ENCODE measurements around the gene PRTG.
"Not testable (repeated sequence)": the region's sequence is repeated elsewhere in the genome, so short reads cannot be mapped to it uniquely, and the experiment has no call there.

The PRTG gene

DNA sequence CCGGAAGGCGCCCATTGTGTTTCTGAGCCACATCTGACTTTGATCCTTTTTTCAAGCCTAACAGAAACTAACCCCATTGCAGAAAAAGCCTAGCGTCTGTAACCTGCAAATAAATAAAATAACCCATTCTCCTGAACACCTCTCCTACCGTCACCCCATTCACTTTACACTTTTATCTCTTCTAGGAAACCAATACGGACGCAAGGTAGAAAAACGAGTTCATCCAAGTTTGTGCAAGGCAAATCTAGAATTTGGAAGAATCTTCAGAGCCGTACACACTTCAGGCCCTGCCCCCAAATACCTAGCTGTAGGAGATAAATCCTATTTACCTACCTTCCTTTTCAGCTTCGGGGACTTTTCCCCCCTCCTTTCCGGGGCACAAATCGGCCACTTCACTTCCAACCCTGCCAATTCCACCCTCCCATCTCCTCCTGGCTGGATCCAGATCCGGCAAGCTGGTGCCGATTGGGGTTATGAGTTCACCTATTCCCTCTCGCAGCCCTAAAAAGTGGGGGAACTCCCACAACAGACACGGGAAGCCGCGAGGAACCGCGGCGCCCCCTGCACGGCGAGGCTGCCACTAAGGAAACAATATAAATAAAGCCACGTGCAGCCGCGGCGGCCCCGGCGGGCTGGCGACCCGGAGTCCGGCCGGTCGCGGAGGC is 987 bp downstream of the PRTG start:
- no peak for DNase-seq

DNA sequence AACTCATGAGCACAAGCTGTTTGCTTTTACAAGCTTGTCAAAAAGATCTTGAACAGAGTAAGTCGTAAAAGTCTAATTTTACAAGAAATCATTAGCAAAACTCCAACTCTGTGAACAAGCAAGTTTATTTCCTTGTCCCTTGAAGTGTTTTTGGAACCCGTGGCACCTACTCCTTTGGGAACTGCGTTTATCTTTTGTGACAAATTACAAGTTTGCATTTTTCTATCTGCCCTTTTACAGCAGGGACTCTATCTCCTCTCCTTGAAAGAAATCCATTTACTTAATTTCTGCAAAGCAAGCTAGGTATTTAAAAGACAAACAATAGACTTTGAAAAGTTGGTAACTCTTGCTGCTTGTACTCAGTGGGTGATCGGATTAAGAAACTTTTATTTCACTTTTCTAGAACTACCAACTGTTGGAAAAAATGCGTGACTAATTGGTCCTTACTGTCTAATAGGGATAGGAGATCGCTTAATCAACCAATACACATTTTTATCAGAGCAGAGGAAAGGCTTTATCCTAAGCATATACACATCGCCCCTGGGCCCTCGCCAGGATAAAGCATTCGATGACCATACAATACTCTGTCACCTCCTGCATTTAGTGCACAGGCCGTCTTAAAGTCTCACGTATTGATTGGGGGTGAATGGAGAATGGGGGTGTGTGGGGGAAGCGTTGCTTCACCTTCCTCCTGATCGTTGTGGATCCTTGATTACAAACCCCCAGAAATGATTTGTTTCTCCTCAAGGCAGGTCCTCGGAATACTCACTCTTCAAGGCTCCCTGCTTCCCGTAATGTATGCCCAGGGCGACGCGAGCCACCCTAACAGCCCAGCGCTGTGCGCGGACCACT is 1.7 kb downstream of the PRTG start:
- DNase-seq = no peak

DNA sequence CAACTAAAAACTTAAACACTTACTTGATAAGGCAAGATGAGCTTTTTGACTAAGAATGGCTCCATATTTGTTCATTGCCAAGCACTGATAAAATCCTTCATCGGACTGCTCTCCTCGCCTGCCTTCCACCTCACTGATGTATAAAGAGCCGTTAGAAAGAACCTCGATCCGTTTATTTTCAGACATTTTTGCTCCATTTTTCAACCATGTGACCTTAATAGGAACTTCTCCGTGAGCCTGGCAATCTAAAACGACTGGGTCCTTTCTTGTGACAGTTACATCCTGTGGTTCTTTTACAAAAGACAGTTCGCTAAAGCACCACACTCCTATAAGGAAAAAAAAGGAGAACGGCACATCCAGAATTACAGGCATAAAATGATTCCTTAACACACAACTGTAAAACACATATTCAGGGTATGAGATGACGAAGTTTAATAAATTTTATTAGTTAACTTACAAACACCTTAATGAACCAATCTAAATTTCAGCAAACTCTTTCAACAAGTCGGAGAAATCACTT is 2.5 kb downstream of the PRTG start:
- no peak for DNase-seq

DNA sequence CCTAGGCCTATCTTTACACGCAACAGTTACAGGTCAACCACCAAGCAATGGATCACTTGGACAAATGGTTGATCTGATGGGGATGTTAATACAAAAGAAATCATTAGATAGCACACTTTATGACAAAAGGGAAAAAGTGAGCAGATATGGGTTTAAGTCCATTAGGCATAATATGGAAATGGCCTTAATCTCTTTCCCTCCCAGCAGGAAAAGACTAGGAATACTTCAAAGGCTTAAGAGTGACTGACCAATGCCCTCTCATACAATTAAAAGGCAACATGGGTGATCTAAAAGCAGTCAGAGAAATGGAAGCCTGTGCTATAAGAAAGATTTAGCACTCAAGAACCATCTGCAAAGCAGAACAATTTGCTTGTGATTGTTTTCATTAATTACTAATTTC is 3.3 kb downstream of the PRTG start:
- DNase-seq = no peak

DNA sequence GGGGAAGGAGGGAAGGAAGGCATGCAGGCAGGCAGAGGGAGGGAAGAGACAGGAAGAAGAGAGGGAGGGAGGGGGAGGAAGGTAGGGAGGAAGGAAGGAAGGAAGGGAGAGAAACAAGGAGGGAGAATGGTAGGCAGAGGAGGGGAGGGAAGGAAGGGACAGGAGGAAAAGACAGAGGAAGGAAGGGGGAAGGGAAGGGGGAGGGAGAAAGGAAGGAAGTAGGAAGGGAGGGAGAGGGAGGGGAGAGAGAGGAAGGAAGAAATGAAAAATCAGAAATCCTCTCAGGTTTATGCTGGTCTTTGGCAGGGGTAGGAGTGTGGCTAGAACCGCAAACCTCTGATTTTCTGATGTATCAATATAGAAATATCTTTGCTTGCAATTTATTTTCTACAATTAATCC is 4.2 kb downstream of the PRTG start:
- DNase-seq = no peak

DNA sequence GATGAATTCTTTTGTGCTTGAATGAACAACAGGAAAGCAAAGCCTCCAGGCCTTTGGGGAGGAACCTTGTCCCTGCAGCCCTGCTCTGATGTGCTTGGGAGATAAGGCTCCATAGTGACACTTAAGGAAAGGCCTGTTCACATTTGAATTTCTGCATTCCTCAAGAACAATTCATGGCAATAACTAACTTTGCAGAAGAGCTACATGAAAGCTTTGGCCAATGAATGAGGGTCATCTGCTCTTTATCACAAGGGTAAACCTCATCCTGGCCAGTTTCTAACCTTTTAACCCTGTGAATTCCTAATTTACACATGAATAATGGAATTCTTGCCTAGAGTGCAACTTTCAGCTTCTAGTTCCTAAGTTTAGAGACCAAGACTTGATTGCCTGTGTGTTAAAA is 5.6 kb downstream of the PRTG start:
- no peak for DNase-seq

DNA sequence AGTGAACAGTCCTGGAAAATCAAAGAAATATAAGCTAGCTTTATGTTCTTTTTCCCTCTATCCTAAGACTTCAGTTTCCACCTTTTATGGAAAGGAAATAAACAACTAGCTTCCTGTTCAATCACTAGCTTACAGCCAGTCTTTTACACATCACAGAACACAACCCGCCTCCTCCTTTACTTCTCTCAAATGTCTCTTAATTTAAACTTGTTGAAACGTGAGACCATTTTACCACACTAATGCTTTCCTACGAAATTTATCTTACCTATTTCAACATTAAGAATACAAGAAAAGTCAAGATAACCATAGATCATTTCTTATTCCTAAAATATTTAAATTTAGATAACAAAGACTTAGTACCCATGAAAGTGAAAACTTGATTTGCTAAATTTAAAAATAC is 6.2 kb downstream of the PRTG start:
- DNase-seq = no peak

DNA sequence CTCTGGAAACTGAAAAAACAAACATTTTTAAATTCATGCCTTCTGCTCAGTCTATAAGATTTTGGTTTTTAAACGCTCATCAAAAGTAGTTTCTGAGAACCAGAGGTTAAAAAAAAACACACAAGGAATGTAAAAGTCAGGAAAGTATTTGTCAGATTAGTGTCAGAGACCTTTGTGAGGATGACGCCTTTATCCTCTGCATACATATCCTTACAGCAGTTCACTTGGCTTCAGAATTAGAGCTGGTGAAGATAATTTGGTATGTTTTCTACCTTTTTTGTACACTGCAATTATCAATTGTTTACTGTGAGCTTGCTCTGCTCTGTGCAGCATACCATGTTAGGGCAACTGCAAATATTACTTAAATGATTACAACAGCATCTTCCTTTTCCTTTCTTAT is 8.3 kb downstream of the PRTG start:
- DNase-seq = no peak

DNA sequence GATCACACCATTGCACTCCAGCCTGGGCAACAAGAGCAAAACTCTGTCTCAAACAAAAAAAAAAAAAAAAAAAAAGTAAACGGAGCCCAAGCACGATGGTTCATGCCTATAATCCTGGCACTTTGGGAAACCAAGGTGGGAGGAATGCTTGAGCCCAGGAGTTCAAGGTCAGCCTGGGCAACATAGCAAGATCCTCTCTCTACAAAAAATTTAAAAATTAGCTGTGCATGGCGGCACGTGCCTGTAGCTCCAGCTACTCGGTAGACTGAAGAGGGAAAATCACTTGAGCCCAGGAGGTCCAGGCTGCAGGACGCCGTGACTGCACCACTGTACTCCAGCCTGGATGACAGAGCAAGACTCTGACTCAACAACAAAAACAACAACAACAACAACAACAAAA is 9.5 kb downstream of the PRTG start:
- not testable (repeated sequence) for DNase-seq

DNA sequence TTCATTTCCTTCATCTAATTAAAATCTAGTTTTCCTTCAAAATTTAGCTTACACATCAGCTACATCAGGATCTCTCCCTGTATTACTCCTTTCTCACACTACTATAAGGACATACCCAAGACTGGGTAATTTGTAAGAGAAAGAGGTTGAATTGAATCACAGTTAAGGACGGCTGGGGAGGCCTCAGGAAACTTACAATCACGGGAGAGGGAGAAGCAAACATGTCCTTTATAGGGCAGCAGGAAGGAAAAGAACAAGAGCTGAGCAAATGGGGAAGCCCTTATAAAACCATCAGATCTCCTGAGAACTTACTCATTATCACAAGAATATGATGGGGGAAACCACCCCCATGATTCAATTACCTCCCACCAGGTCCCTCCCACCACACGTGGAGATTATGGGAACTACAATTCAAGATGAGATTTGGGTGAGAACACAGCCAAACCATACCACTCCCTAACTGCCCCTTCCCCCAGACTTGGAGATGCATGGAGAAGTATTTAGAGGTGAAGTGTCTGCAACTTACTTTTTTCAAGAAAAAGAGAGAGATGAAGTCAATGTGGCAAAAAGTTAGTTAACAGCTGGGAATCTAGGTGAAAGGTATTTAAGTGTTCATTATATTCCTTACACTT is 21.3 kb downstream of the PRTG start:
- no peak for DNase-seq

DNA sequence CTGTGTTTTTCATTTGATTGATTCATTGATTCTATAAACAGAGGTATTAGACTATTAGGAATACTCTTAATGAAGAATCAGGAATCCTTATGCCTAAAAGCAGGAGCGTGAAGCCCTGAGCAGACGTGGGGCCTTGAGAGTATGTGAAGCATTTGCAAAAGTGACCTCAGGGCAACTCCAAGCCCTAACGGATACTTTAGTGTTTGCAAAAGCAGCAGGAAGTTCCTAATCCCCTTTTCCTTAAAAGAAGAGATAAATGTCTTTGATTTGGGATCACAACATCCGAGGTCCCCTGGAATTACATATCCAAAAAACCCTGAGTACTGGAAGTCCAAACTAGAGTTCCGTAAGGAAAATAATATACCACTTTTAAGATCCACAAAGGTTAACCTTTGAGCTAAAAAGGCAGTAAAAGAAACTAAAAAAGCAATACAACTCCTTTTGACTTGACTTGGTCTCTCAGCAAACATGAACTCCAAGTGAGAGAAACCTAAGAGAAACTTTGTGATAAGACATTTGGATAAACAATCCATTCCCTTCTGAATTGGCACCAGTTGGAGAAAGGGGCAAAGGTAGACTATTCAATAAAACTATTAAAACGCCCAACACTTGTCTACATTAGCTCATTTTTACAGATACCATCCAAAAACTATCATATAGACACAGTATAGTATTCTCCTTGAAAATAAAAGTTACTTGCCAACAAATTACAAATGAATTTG is 27.4 kb downstream of the PRTG start:
- DNase-seq = no peak

DNA sequence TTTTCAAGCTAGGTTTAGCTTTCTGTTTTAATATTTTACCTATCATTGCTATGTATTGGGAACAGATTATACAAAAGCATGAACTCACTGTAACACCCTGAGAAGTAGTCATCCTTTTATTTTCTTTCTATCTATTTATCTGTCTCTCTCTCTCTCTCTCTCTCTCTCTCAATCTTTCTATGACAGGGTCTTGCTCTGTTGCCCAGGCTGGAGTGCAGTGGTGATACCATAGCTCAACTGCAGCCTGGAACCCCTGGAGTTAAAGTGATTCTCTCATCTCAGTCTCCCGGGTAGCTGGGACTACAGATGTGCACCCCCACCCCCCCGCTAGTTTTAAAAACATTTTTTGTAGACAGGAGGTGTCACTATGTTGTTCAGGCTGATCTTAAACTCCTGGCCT is 28.9 kb downstream of the PRTG start:
- DNase-seq = no peak

DNA sequence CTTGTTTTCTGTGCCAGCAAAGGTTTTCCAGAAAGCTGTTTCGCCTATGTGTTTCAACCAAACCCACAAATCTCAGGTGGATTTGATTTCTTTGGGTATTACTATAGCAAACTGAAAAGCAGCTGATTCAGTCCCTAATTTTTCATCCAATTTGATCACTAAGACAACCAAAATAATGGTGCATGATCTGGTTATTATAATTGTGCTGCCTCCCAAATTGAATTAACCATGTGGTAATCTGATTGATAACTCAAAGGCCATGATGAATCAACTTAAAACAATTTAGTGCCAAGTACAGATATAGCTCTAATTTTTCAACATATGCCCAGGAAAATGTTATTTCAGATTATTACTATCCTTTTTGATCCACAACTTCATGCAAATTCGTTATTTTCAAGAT is 30.6 kb downstream of the PRTG start:
- DNase-seq = no peak

DNA sequence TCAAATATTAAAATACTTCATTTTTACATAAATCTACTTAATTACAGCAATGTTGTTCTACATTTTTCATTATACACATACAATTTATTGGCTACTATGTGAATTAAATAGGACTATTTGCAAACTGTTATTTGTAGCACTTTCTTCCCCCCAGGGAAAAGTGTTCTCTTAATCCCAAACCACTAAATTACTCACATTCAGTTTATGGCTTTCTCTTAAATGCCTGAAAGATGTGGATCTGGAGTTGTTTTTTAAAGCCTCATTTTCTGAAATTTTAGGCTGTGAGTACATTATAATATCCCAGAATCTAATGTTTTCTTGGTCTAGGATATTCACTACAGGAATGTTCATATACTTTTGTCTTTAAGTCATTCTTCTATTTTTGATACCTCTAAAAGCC is 32.7 kb downstream of the PRTG start:
- no peak for DNase-seq

DNA sequence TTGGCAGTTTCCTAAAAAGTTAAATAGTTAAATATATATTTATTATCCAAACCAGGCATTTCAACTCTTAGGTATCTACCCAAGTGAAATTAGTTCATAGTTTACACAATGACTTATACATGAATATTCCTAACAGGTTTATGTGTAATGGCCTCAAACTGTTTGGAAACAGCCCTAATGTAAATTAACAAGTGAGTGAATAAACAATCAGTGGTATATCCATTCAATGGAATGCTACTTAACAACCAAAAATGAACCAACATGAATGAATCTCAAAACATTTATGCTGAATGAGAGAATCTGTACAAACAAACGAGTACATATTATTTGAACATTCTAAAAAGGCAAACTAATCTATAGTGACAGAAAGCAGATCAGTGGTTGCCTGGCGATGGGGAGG is 33.5 kb downstream of the PRTG start:
- DNase-seq = no peak

DNA sequence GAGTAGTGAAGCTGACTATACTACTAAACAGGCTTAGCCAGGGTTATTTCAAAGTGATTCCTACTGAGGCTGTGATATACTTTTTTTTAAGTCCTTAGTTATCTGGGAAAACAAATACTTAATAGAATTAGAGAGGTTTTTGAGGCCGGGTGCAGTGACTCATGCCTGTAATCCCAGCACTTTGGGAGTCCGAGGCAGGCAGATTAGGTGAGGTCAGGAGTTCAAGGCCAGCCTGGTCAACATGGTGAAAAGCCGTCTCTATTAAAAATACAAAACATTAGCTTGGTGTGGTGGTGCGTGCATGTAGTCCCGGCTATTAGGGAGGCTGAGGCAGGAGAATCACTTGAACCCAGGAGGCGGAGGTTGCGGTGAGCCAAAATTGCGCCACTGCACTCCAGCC is 34.2 kb downstream of the PRTG start:
- no peak for DNase-seq

DNA sequence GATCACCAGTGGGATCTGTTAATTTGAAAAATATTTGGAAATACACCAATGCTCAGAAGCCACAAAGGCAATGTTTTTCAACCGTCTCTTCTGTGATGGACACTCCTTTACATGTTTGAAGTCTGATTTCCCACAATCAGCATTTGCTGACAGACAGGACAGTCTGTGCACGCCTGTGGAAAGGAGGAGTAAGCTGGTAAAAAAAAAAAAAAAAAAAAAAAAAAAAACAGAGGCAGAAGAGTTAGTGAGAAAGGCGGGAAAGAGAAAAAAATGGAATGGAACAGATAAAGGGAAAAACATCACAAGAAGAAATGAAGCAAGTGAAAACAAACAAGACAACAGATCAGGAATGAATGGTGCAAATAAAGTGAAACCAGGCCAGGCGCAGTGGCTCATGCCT is 35.0 kb downstream of the PRTG start:
- no peak for DNase-seq

DNA sequence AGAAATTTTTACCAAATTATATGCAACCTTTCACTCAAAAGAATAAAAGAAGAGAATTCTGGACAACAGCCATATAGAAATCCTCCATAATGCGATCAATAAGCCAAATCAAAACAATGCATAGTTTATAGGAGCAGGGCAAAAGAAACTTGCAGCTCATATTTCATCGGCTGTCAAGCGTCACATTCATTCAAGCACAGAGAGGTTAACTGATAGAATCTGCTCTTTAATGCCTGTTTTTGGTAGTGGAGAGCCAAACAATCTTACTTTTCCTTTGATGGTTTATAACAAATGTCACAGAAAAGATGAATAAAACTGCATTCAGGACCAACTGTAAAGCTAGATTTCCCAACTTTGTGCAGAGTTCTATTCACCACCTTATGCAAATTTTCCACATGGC is 35.4 kb downstream of the PRTG start:
- no peak for DNase-seq

DNA sequence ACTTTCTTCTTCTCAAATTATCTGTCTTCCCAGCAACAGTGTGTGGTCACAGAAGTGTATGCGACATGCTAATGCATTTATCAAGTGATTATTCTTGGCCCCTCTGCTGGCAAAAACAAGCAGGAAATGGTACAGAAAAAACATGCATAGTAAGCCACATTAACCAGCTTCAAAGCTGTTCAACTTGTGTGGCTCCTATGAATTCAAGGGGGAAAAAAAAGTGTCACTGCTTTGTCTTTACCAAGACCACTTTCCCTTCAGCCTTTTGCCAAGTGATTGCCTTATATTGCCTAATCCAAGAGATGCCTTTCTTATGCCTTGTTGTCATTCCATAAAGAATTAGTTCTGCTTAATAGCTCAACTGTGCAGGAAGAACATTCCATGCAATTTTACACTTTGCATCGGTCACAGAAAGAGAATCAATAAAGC is 39.1 kb downstream of the PRTG start:
- no peak for DNase-seq

DNA sequence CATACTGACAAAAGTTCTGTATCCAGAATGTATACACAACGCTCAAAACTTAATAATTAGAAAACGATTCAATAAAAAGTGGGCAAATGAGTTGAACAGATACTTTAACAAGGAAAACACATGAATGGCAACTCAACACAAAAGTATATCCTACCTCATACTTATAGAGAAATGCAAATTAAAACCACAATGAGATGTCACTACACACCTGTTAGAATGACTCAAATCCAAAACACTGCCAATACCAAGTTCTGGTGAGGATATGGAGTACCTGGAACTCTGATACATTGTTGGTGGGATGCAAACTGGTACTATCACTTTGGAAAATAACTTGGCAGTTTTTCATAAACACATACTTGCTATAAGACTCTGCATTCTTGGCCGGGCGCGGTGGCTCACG is 42.1 kb downstream of the PRTG start:
- no peak for DNase-seq

DNA sequence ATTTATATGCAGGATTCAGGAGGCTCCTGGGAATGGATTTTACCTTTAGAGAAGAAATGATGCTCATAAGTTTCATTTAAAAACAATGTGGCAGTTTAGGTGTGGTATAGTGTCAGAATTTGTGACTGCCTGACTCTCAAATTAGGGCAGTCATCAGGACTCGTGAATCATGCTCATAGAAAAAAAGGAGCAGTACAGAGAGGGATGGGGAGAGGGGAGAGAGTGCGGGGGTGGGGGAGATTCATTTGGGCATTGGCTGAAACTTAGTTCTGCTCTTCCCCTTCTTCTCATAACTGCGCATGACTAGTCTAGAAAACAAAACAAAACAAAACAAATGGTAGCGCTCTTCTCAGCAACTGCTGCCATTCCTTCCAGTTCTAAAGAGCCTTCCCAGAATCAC is 44.3 kb downstream of the PRTG start:
- peak; percentile 12 for DNase-seq

DNA sequence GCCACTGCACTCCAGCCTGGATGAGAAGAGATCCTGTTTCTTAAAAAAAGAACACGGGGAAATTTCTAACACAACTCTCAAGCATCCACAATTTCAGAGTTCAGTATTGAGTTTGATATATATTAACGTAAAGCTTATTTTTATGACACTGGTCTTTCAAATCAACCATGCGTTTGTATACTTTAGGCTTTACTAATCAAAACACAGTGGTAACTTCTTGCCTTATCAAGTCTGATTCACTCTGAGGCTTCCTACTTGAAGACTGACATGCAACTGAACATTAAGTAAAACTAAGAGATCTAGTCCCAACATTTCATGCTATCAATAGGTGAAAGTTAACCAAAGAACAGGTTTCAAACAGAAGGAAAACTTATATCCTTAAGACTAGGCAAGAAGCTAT is 46.7 kb downstream of the PRTG start:
- no peak for DNase-seq

DNA sequence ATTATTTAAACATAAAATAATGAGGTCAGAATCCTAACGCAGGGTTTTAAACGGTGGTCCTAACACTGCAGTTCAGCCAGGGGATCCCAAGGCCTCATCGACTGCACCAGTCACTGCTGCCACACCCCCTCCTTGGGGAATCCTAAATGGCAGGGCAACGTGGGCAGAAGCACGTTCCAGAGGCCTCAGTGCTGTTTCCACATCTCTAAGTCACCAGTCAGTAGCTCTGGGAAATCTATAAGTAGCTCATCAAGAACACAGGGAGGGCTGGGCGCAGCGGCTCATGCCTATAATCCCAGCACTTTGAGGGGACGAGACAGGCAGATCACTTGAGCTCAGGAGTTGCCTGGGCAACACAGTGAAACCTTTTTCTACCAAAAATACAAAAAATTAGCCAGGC is 47.5 kb downstream of the PRTG start:
- no peak for DNase-seq
